ENCODE measurements around the gene EIF5B. TPM values are rescaled to one million over a fixed set of nuclear protein-coding genes. Genes with fewer than 3 reads are reported as not detected.

The EIF5B gene
- total RNA-seq, 1 donor from 2014 or later, result 87.0 TPM

GRCh38 chr2:99389371-99389770 lies 52.2 kb downstream of the EIF5B start:
- peaks cover 58% of the 10 kb centered on the region for H3K36me3 ChIP-seq
- peak overlapping the region; percentile 28 for H3K4me3 ChIP-seq
- intact Hi-C loops (cut with micrococcal nuclease), result no loop called here
- peak overlapping the region; percentile 70 for H3K27ac ChIP-seq (replicated peaks)
- DNase-seq, result no peak
- peaks cover 37% of the 10 kb centered on the region for H3K4me1 ChIP-seq
- no peaks in the 10 kb centered on the region for H3K9me3 ChIP-seq (replicated peaks)
- no peak for TF ChIP-seq CTCF (IDR thresholded peaks at IDR 0.05; ENCODE audit: borderline replicate concordance)
- H3K27me3 ChIP-seq (ENCODE audit: low read depth), result no peaks in the 10 kb centered on the region

- no peak for TF ChIP-seq CTCF (IDR thresholded peaks at IDR 0.05; ENCODE audit: borderline replicate concordance)
- intact Hi-C loops (cut with micrococcal nuclease), result no loop called here
- Histone ChIP-seq H3K4me1 (peaks cover 37% of the 10 kb centered on the region), H3K4me3 (peak overlapping the region; percentile 28), H3K36me3 (peaks cover 58% of the 10 kb centered on the region), H3K27ac (replicated peaks) (peak overlapping the region; percentile 70), H3K27me3 (ENCODE audit: low read depth) (no peaks in the 10 kb centered on the region), H3K9me3 (replicated peaks) (no peaks in the 10 kb centered on the region)
- no peak for DNase-seq
Observed at GRCh38 chr2:99389946-99390345, 52.8 kb downstream of the EIF5B start.

GRCh38 chr2:99395589-99396130 lies 58.5 kb downstream of the EIF5B start:
- Histone ChIP-seq H3K36me3 (peaks cover 98% of the 10 kb centered on the region), H3K27me3 (ENCODE audit: low read depth) (no peaks in the 10 kb centered on the region), H3K4me1 (peaks cover 54% of the 10 kb centered on the region), H3K27ac (replicated peaks) (peak overlapping the region; percentile 75), H3K9me3 (replicated peaks) (no peaks in the 10 kb centered on the region), H3K4me3 (no peak overlapping the region)
- no peak for TF ChIP-seq CTCF (IDR thresholded peaks at IDR 0.05; ENCODE audit: borderline replicate concordance)
- intact Hi-C loops (cut with micrococcal nuclease), result no loop called here
- DNase-seq, result no peak

- DNase-seq, result no peak
- no peak overlapping the region for H3K4me3 ChIP-seq
- H3K27me3 ChIP-seq (ENCODE audit: low read depth), result no peaks in the 10 kb centered on the region
- no peak for TF ChIP-seq CTCF (IDR thresholded peaks at IDR 0.05; ENCODE audit: borderline replicate concordance)
- intact Hi-C loops (cut with micrococcal nuclease), result no loop called here
- H3K9me3 ChIP-seq (replicated peaks), result no peaks in the 10 kb centered on the region
- H3K27ac ChIP-seq (replicated peaks), result peak overlapping the region; percentile 75
- peaks cover 42% of the 10 kb centered on the region for H3K4me1 ChIP-seq
- peaks cover 98% of the 10 kb centered on the region for H3K36me3 ChIP-seq
Observed at GRCh38 chr2:99397266-99397920, 60.2 kb downstream of the EIF5B start.

GRCh38 chr2:99398303-99398702 lies 61.1 kb downstream of the EIF5B start:
- H3K27ac ChIP-seq (replicated peaks), result peak overlapping the region; percentile 75
- H3K4me3 ChIP-seq, result no peak overlapping the region
- peaks cover 98% of the 10 kb centered on the region for H3K36me3 ChIP-seq
- no peak for TF ChIP-seq CTCF (IDR thresholded peaks at IDR 0.05; ENCODE audit: borderline replicate concordance)
- no peak for DNase-seq
- H3K27me3 ChIP-seq (ENCODE audit: low read depth), result no peaks in the 10 kb centered on the region
- peaks cover 50% of the 10 kb centered on the region for H3K4me1 ChIP-seq
- intact Hi-C loops (cut with micrococcal nuclease), result no loop called here
- H3K9me3 ChIP-seq (replicated peaks), result no peaks in the 10 kb centered on the region
